ENCODE data around the gene ZPR1. TPM values are rescaled to one million over a fixed set of nuclear protein-coding genes. Genes with fewer than 3 reads are reported as not detected.

Gene ZPR1
- total RNA-seq, 4 donors from 2014 or later: 23.5 to 39.5 (median 24.0) TPM

- TF ChIP-seq CTCF (IDR thresholded peaks at IDR 0.05) (no peak), POLR2A (IDR thresholded peaks at IDR 0.05) (no peak)
- Histone ChIP-seq H3K27ac (no peak overlapping the region), H3K36me3 (no peaks in the 10 kb centered on the region), H3K4me1 (no peaks in the 10 kb centered on the region), H3K4me3 (replicated peaks in 1 of 3) (no peak overlapping the region), H3K27me3 (no peaks in the 10 kb centered on the region), H3K9me3 (no peaks in the 10 kb centered on the region)
- 93 to 100% methylated on average over 1 of the region's 1 CpG for WGBS, 2 donors
- intact Hi-C loops (cut with DNase I): no loop called here
- DNase-seq: no peak
Measured at GRCh38 chr11:116813170-116813569, 25.3 kb upstream of the ZPR1 start.

DNA sequence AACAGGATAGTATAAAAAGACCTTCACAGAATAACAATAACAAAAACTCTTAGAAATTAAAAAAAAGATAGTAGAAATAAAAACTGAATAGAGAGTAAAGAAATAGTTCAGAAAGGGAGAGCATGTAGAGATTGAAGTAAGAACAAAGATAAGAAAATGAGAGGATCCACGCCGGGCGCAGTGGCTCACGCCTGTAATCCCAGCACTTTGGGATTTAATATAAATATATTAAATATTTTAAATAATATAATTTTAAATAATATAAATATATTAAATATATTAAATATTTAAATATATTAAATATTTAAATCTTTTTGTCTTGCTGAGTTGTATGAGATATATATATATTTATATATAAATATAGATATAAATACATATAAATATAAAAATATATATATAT, 24.3 kb upstream of the ZPR1 start:
- Histone ChIP-seq H3K27ac (no peak overlapping the region), H3K9me3 (no peaks in the 10 kb centered on the region), H3K4me1 (no peaks in the 10 kb centered on the region), H3K36me3 (no peaks in the 10 kb centered on the region), H3K4me3 (replicated peaks in 1 of 3) (no peak overlapping the region), H3K27me3 (no peaks in the 10 kb centered on the region)
- TF ChIP-seq CTCF (IDR thresholded peaks at IDR 0.05) (no peak), POLR2A (IDR thresholded peaks at IDR 0.05) (no peak)
- no peak for DNase-seq
- WGBS, 2 donors: 97% methylated on average over 4 of the region's 4 CpGs
- intact Hi-C loops (cut with DNase I): no loop called here

GRCh38 chr11:116811194-116811593, 23.4 kb upstream of the ZPR1 start:
- DNase-seq: no peak
- TF ChIP-seq CTCF (IDR thresholded peaks at IDR 0.05) (no peak), POLR2A (IDR thresholded peaks at IDR 0.05) (no peak)
- Histone ChIP-seq H3K9me3 (no peaks in the 10 kb centered on the region), H3K27ac (no peak overlapping the region), H3K4me1 (peaks cover 0 to 3% of the 10 kb centered on the region in 2 donors), H3K4me3 (replicated peaks in 1 of 3) (no peak overlapping the region), H3K27me3 (no peaks in the 10 kb centered on the region), H3K36me3 (no peaks in the 10 kb centered on the region)
- WGBS, 2 donors: 90% methylated on average over 3 of the region's 3 CpGs
- intact Hi-C loops (cut with DNase I): no loop called here

DNA sequence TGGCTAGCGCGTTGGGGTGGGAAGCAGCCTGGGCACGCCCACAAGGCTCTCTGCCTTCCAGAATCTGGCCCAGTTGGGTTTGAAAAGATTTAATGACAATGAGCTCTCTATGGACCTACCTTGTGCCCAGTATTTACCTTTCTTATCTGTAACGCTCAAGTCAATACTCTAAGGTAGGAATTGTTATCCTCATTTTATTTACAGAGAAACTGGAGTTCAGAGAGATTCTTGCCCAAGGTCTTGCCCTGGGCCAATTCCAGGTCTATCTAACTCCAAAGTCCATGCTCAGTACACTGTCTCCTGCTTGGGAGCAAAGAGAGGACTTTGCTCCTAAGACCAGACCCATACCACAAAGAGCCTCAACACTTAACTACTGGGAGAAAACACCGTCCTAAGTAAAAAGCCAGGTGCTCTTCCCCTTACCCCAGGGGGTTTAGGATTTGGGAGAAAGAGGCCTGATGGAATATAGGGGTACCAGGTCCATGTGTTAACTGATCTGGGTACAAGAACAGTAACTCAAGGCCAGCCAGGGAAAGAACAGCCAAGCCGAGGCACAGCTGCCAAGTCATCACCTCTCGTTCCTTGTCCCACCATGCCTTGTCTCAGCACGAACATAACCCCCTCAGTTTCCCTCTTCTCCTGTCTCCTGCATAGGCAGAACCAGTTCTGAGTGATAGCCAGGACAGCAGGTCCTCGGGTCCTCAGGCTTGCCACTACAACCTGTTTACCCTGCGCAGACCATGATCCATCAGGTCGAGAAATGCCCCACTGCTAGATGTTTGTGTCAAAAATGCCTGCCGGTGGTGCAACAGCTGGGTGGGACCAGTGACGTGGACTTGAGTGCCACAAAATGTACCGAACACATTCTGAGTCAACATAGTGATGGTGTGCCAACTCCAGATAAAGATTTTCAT, 20.7 kb upstream of the ZPR1 start:
- Histone ChIP-seq H3K27ac (no peak overlapping the region), H3K4me1 (peaks cover 0 to 6% of the 10 kb centered on the region in 2 donors), H3K27me3 (no peaks in the 10 kb centered on the region), H3K4me3 (replicated peaks in 1 of 3) (no peak overlapping the region), H3K36me3 (no peaks in the 10 kb centered on the region), H3K9me3 (no peaks in the 10 kb centered on the region)
- TF ChIP-seq CTCF (IDR thresholded peaks at IDR 0.05) (no peak), POLR2A (IDR thresholded peaks at IDR 0.05) (no peak)
- no peak for DNase-seq
- 89 to 94% methylated on average over 14 of the region's 14 CpGs for WGBS, 2 donors
- intact Hi-C loops (cut with DNase I): no loop called here

GRCh38 chr11:116807601-116808261, 19.9 kb upstream of the ZPR1 start:
- Histone ChIP-seq H3K4me1 (peaks cover 0 to 6% of the 10 kb centered on the region in 2 donors), H3K4me3 (replicated peaks in 1 of 3) (no peak overlapping the region), H3K9me3 (no peaks in the 10 kb centered on the region), H3K27ac (no peak overlapping the region), H3K36me3 (no peaks in the 10 kb centered on the region), H3K27me3 (no peaks in the 10 kb centered on the region)
- WGBS, 2 donors: 93 to 95% methylated on average over 6 of the region's 6 CpGs
- DNase-seq: no peak
- TF ChIP-seq CTCF (IDR thresholded peaks at IDR 0.05) (no peak), POLR2A (IDR thresholded peaks at IDR 0.05) (no peak)
- intact Hi-C loops (cut with DNase I): no loop called here

All from thyroid gland (tissue), 4 donors.